HT1080 (cell line): ENCODE measurements around the gene CNTNAP2. TPM values are rescaled to one million over a fixed set of nuclear protein-coding genes. Genes with fewer than 3 reads are reported as not detected.
"Not testable (repeated sequence)": the region's sequence is repeated elsewhere in the genome, so short reads cannot be mapped to it uniquely, and the experiment has no call there.

Source experiments
- DNase-seq: peaks from one replicate; pipeline ENCODE4 v3.0.0-alpha.2; 2015; ENCODE audit warnings: low read depth
- total RNA-seq: library from RNA; depleted of rRNA; stranded (reverse); fragments of >200 nt; shearing (Covaris generic); gene quantifications from 2 replicates; pipeline ENCODE4 v1.2.3, GENCODE V29; 2014

The CNTNAP2 gene
- total RNA-seq, 1 experiment from 2014 or later, result not detected

GRCh38 chr7:146874722-146875121, 758.1 kb downstream of the CNTNAP2 start:
- no peak for DNase-seq

- DNase-seq, result no peak
Measured at GRCh38 chr7:146875237-146875785, 758.7 kb downstream of the CNTNAP2 start.

GRCh38 chr7:146875981-146876380, 759.4 kb downstream of the CNTNAP2 start:
- DNase-seq, result no peak

GRCh38 chr7:146876411-146876810, 759.8 kb downstream of the CNTNAP2 start:
- no peak for DNase-seq

GRCh38 chr7:146878901-146879300, 762.3 kb downstream of the CNTNAP2 start:
- no peak for DNase-seq

- DNase-seq, result no peak
Measured at GRCh38 chr7:146885231-146885630, 768.6 kb downstream of the CNTNAP2 start.

- no peak for DNase-seq
Measured at GRCh38 chr7:146889806-146890555, 773.4 kb downstream of the CNTNAP2 start.

GRCh38 chr7:146892151-146892550, 775.5 kb downstream of the CNTNAP2 start:
- peak; percentile 39 for DNase-seq

- DNase-seq, result no peak
Measured at GRCh38 chr7:146894927-146895326, 778.3 kb downstream of the CNTNAP2 start.

- DNase-seq, result no peak
Measured at GRCh38 chr7:146902266-146902665, 785.7 kb downstream of the CNTNAP2 start.

GRCh38 chr7:146902728-146903127, 786.1 kb downstream of the CNTNAP2 start:
- DNase-seq, result peak; percentile 58

- not testable (repeated sequence) for DNase-seq
Measured at GRCh38 chr7:146905746-146906145, 789.1 kb downstream of the CNTNAP2 start.

- DNase-seq, result no peak
Measured at GRCh38 chr7:146922782-146923181, 806.2 kb downstream of the CNTNAP2 start.

- DNase-seq, result no peak
Measured at GRCh38 chr7:146926841-146927240, 810.2 kb downstream of the CNTNAP2 start.

- no peak for DNase-seq
Measured at GRCh38 chr7:146937836-146938235, 821.2 kb downstream of the CNTNAP2 start.

- DNase-seq, result no peak
Measured at GRCh38 chr7:146943483-146943882, 826.9 kb downstream of the CNTNAP2 start.

GRCh38 chr7:146948703-146949102, 832.1 kb downstream of the CNTNAP2 start:
- no peak for DNase-seq

- DNase-seq, result no peak
Measured at GRCh38 chr7:146956321-146956720, 839.7 kb downstream of the CNTNAP2 start.

GRCh38 chr7:146956853-146957252, 840.3 kb downstream of the CNTNAP2 start:
- DNase-seq, result peak; percentile 45

- DNase-seq, result peak; percentile 7
Measured at GRCh38 chr7:146960773-146961391, 844.3 kb downstream of the CNTNAP2 start.

GRCh38 chr7:146961617-146962016, 845.0 kb downstream of the CNTNAP2 start:
- DNase-seq, result peak; percentile 94

- DNase-seq, result no peak
Measured at GRCh38 chr7:146966274-146966673, 849.7 kb downstream of the CNTNAP2 start.

- no peak for DNase-seq
Measured at GRCh38 chr7:146982482-146982881, 865.9 kb downstream of the CNTNAP2 start.
